HG03175 (cell line): Measurements from ENCODE around the gene KLK3.
"Not testable (repeated sequence)": the region's sequence is repeated elsewhere in the genome, so short reads cannot be mapped to it uniquely, and the experiment has no call there.

ENCODE experiments used
- ATAC-seq: cut with Tn5 transposase; IDR thresholded peaks from one replicate; pipeline ENCODE4 v1.9.1; 2021; ENCODE audit warnings: mild to moderate bottlenecking, moderate library complexity; ENCODE audit not compliant: unreplicated experiment

Gene KLK3

GRCh38 chr19:50854636-50855410 lies at the start of gene KLK3:
Gene KLK3, plus strand, starts transcription at chr19:50854915. Its CDS starts 41 bp downstream, at chr19:50854956.
- no peak for ATAC-seq

DNA sequence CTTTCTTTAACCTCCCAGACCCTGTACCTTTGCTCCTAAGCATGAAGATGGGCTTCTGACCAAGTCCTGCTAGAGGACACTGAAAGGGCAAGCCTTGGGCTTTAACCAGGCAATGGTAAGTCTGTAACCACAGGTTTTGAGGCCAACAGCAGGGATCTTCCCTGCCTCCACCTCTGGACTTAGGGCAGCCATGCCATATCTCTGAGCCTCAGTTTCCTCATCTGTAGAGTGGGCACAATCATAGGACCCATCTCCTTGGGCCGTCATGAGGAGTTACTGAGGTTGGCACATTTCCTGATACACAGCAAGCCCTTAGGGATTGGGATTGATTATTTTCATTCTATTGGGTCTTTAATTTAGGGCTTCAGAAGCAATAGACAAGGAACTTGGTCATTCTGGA lies 45.9 kb upstream of the KLK3 start:
- no peak for ATAC-seq

GRCh38 chr19:50811622-50812238 lies 43.0 kb upstream of the KLK3 start:
- ATAC-seq: not testable (repeated sequence)

DNA sequence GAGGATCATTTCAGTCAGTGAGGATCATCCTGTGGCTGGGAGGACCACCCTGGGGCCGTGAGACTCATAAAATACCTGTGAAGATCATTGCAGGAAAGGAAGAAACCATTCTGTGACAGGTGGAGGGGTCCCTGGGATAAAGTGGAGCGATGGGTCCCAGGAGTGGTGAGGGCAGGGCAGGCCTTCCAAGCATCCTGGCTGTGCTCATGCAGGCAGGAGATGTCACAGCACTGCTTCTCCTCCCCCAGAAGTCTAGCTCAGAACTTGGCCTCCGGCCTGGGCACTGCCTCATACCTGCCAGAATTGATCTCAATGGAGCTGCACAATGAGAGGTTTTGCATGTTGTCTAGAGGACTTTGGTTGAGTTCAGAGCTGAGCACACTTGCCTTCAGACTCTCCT lies 42.2 kb upstream of the KLK3 start:
- ATAC-seq: no peak

DNA sequence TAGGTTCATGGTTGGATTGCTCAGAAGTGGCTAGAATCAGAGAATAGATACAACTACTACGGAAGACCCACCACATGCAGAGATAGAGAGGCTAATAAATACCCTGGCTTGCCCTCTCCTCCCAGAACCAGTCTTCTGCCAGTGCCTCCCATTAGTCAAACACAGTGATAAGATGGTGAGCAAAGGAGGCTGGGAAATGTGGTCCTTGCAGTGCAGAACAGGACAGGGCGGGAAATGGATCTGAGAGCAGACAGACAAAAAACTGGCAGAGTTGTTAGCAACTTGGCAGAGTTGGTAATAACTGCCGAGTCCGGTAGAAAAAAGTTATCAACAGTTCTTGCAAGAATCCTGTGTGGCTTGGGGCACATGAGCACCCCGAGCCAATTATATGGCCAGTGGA lies 39.8 kb upstream of the KLK3 start:
- no peak for ATAC-seq

DNA sequence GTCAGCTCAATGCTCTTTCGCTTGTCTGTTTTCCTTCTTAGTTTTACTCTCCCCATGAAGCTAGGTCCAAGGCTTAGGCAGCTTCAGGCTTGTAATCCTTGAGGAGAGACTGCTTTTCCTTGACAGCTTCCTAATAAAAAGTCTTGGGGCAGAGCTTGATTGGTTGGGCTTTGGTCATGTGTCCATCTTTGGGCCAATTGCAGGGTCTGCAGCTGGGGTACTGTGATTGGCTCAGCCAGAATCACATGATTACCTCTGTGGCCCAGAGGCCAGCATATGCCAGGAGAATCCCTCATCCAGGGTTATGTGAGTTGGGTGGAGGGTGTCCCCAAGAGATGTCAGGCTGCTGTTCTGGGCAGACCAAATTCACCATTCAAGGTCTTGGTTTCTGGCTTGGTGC lies 39.3 kb upstream of the KLK3 start:
- ATAC-seq: no peak

- ATAC-seq: peak; percentile 60
Measured at GRCh38 chr19:50817941-50818858, 36.5 kb upstream of the KLK3 start.

- ATAC-seq: no peak
Measured at GRCh38 chr19:50818859-50819472, 35.7 kb upstream of the KLK3 start.

- no peak for ATAC-seq
Measured at GRCh38 chr19:50819636-50820035, 35.1 kb upstream of the KLK3 start.

GRCh38 chr19:50820086-50820485 lies 34.6 kb upstream of the KLK3 start:
- ATAC-seq: no peak

GRCh38 chr19:50820549-50821247 lies 34.0 kb upstream of the KLK3 start:
- no peak for ATAC-seq

GRCh38 chr19:50821248-50821612 lies 33.5 kb upstream of the KLK3 start:
- ATAC-seq: no peak

DNA sequence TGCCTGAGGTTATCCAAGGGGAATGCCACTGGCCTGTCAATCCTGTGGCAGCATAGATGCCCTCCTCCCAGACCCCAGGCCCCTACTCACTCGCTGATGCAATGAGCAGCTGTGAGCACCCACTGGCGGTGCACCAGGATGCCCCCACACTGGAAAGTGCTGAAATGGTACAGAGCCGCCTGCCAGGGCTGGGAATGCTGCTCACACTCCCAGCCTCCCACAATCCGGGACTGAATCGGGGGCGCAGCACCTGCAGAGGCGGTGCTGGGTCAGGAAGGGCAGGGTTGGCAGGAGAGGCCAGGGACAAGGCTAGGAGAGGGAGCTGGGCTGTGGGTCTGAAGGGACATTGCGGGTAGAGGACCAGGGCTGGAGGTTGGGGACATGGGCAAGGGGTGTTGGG lies 33.1 kb upstream of the KLK3 start:
- ATAC-seq: no peak

DNA sequence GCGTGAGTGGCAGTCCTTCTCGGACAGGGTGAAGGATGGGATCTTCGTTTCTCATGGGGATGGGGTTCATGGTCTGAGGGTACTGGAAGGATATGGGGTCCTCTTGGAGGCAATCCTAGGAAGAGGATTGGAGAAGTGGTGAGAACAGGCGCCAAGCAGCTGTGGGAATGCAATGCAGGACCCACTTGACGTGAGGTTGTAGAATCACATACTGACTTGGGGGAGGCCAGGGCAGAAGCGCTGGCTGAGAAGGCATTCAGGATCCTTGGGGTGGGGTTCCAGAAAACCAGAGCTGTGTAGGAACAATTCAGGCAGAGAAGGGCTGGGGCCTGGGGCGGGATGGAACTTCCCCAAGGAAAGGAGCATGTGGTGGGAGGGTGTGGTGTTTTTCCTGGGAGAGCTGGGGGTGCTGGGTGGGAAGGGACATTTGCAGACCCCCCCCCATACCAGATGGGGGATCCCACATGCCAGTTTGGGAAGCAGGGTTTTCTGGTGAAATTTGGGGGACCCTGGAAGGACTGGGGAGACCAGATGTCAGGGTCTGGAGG lies 32.0 kb upstream of the KLK3 start:
- ATAC-seq: no peak

DNA sequence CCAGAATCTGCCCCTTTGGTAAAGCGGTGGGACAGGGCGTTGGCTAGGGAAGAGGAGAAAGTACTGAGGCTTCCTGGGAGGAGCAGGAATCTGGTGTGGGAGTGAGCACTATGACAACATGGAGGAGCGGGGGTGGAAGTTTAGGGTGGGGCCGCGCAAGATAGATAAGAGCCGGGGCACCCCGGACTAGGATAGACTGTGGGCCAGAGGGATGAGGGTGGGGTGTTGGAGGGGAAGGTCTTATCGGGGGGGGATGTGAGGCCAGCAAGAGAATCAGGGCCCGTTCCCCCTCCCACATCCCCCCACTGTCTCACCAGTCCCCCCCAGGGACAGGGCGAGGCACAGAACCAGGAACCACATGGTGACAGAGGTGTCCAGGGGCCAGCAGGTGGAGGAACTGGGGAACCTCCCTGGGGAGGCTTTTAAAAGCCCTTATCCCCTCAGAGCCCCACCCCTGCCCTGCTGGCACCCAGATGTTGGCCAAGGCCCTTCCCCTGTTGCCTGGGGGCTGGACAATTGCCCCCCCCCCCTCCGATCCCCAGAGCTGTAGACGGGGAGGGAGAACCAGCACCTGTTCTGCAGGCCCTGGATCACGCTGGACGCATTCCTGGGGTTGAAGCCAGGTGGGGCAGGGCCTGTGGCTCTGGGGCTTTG lies 31.2 kb upstream of the KLK3 start, which contains the start of gene KLK1:
Gene KLK1 (minus strand): TSS at position 399 of the 654 bp plus-strand sequence. CDS start 39 bp downstream, at position 360.
- ATAC-seq: no peak

- ATAC-seq: no peak
Measured at GRCh38 chr19:50826492-50827240, 28.0 kb upstream of the KLK3 start.

- ATAC-seq: no peak
Measured at GRCh38 chr19:50827476-50827875, 27.2 kb upstream of the KLK3 start.

DNA sequence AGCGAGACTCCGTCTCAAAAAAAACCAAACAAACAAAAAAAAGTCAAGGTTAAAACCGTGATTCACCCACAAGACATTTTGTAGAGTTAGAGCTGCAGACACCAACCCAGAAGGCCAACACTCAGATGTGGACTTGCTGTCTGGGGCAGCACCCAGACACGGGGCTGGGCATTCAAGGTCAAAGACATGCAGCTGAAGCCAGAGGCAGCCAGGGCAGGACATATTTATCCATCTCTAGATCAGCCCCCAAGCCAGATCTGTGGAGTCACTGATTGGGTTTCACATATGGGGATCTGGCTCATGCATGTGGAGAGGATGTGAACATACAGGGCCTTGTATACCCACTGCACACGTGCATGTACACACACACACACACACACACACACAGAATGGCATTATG lies 24.9 kb upstream of the KLK3 start:
- no peak for ATAC-seq
